Hematopoietic multipotent progenitor cell treated with erythropoietin and hydrocortisone succinate and interleukin-3 and kit ligand, for 17 days (in vitro differentiated cells): ENCODE measurements around the gene DSCAML1.

Source experiments
- DNase-seq: peaks from one replicate; pipeline ENCODE4 v3.0.0-alpha.2; 2015; ENCODE audit warnings: low spot score

Gene DSCAML1

DNA sequence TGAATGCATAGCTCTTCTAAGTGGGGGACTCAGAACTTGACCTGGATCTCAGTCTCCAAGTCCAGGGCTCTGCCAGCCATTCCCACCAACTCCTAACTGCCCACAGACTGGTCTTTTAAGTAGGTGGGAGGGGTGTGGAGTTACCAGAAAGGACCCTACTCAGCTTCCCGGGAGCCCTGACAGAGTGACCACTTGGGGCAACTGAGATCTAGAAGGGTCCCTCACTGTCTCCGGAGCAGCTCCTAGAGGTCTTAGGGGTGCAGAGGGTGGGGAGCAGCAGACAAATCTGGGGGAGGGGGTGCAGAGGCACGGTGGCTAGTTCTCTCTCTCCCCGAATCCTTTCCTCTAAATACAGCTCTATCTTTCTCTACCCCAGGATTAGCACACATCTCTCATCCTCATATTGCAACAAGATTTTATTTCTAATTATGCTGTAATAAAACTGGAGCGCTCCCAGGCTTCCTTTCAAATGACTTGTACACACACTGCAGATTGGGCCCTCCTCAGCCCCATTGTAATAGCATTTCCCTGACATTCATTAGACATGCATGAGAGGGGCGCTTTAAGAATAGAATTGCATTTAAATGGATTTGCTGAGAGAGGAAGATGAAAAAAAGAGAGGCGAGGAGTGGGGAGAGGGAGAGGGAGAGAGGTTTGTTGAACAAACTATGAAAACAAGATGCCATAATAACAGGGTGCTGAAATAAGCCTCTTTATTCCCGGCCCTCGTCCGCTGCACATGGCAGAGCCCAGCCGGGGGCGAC is 250.4 kb downstream of the DSCAML1 start:
- no peak for DNase-seq

DNA sequence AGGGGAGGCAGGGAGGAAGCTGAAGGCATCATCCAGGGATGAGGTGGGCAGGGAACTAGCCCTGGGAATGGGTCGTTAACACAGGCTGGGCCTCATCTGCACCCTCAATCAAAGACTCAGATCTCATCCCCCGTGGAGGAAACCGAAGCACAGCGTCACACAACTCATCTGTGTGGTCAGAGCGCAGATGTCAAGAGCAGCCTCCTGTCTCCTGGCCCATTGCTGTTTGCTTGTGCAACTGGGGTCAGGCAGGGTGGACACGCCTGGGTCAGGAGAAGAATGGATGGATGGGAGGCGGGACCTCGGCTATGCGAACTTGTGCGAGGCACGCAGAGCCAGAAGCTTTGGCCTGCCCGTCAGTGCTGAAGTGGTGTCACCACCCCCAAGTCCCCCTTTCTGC is 251.3 kb downstream of the DSCAML1 start:
- no peak for DNase-seq

DNA sequence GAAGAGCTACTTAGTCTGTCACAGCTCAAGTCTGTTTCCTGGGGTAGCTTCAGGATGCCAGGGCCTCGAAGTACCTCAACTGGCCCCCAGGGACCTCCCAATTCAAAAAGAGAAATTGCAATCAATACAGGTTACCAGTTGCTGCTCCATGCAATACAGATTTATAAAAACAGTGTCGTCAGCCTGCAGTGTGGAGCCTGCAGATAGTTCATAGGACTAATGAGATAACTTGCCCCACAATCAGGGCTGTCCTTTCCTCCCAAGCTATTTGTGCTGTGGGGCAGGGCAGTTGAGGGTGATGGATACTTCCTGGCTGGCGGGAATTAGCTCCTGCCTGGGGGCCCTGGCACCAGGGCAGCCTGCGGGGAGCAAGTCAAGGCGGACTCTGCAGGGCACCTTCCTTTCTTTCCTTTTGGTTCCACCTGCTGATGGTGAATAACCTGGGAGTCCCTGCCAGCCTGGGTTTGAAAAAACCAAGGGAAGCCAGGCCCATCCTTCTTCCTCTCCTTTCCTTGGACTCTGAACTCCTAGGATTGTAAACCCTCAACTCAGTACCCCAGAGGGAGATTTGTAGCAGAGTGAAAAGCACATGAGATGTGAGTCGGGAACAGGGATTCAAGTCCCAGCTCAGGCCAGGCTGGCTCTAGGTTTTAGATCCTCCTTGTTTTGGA is 252.8 kb downstream of the DSCAML1 start:
- no peak for DNase-seq

DNA sequence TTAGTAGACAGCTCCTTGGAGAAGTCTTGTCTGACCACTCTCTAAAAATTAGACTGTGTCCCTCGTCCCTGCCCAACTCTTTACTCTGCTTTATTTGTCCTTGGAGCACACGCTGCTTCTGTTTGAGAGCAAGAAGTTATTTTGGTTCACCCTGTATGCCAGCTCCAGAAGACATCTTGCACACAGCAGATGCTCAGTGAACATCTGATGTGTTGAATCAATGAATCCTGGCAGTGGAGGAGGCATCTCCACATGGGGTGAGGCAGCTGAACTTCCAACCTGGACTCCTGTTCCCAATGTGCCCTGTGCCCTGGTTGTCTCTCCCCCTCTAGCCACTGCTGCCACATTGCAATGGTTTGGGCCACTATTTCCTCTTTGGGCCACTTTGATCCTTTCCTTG is 255.8 kb downstream of the DSCAML1 start:
- DNase-seq, result no peak

DNA sequence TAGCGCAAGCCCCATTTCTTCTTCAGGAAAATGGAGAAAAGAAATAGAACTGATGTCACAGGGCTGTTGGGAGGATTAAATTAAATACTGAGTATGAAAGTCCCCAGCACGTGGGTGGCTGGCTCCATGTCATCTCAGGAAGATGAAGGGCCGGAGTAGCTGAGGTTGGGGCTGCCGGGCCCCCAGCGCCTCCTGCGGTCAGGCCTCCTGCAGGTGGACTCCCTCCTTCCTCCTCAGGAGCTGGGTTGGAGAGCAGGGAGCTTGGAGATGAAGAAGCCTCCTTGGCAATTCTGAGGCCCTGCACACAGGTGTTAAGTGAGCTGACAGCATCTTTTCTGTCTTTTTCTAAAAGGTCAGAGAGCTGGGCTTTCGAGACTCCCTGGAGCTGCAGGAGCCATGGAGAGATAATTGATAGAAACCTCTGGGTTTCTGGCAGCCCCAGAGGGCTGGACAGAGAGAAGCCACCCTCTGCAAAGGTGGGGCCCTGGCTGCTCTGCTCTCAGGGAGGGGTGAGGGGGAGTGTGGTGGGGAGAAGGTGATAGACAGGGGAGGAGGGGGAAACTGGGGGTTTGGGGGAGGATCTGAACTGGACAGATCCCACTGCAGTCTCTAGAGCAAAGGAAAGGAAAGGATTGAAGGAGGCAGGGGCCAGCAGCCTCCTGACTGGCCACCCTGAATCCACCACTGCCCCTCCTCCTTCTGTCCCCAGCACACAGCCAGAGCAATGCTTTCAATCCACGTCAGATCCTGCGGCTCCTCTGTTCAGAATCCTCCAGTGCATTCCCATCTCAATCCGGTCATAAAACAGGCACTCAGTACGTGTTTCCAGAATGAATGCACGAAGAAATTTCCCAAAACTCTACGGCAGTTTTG is 258.5 kb downstream of the DSCAML1 start:
- no peak for DNase-seq

DNA sequence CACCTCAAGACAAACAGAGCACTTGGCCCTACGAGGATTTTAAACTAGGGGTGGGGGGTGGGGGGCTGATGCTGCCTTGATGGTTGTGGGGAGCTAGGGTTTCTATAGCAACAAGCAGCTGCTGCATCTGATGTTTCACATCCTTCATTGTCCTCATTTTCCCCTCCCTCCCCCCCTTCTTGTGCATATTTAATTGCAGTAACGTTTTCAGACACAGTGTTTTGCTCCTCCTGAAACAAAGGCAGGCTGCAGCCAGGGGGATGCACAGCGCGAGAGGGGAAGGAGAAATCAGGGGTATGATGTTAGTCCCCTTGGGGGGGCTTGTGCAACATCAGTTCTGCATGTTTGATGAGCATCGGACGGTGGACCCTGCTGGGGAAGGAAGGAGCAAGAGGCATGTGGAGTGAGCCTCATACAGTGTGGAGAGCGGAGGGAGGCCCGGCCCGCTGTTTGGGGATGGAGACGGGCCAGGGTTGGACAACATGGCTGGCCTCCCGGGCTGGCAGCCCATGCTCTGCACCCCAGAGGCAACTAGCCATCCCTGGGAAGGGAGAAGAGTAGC is 261.1 kb downstream of the DSCAML1 start:
- DNase-seq, result no peak

DNA sequence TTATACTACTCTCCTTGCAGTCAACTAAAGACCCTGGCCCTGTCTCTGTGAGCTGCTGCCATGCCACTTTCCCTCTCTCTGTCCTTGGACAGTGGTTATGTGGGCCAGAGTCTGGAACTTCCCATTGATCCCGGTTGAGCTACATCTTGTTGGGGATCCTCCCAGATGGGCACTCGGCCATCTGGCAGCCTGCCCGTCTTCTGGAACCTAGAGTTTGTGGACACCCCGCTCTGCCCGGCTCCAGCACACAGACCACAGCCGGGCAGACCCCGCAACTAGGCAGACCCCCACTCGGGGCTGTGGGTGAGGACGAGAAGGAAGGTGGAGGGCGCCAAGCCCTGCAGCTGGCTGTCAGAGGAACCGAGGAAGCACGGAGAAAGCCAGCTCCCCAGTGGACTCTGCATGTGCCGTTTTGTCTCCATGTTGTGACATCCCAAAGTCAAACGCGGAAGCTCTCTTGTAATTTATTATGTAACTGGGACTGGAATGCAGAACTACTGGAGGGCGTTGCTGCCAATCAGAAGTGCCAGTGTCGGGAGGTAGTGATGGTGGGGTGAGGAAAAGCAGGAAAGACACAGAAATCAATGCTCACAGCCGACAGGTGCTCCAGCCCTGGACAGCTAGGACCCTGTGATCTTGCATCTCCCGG is 261.7 kb downstream of the DSCAML1 start:
- DNase-seq, result no peak

DNA sequence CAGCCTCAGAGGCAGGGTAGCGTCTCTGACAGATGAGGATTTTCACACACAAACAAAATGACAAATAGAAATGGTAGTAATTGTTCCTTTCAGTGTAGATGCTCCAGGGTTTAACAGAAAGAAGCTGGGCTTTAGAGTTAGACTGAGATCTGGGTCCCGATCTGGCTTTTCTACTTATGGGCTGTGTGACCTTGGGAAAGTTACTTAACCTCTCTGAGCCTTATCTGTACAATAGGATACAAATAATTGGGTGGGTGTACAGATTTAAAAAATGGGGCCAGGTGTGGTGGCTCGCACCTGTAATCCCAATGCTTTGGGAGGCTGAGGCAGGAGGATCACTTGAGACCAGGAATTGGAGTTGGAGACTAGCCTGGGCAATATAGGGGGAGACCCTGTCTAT is 264.4 kb downstream of the DSCAML1 start:
- no peak for DNase-seq

DNA sequence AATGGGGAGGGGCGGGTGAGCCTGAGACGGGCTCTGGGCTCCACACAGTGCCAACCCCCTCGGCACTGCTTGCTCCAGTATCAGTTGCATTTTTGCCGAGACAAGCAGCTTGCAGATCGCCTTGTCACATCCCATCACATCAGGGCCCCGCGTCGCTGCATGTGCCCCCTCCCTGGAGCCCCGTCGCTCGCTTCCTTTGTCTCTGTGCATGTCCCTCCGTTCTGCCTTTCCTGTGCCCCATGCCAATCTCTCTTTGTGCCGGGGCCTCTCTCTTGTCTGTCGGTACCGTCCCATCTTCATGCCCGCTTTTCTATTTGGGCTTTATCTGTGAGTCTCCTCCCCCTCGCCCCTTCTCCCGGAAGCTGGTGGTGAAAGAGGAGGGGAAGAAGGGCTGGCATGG is 267.2 kb downstream of the DSCAML1 start:
- DNase-seq, result no peak

DNA sequence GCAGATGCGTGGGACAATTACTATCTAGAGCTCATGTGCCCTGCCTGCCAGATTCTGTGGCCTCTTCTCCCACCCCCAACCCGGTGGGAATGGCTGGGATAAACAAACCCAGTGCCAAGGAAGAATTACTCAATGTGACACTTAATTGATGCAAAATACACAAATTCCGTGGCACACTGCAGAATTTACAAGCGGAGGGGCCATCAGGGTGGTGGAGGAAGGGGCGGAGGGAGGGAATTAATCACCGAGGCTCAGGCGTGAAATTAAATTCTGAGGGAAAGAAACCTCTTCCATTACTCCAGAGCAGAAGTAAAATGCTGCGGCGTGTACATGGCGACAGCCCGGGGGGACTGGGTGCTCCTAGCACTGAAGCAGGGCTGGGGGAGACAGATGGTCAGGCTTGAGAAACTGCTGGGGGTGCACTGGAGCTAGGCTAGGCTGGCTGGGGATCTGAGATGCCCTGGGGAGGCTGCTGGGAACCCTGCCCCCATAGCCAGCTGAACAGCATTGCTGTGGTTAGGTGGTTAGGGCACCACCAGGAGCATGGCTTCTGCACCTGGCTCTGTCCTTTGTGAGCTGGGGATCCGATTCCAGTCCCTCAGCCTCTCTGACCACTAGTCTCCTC is 268.8 kb downstream of the DSCAML1 start:
- DNase-seq, result no peak

DNA sequence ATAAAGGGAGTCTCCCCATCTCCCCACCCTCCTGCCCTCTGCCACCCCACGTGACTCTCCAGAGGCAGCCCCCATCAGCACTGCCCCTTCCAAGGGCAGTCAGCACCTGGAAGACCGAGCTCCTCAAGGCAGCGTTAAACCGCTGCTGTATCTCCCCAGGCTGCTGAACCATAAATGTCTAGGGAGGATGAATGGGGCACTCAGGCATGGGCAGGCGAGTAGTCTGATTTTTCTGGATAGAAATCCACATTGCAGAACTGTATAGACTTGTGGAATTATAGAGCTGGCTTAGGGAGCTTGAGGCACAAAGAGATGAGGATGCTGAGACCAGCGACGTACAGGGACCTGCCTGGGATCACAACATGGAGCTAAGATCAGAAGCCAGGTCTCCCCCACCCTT is 269.7 kb downstream of the DSCAML1 start:
- no peak for DNase-seq

DNA sequence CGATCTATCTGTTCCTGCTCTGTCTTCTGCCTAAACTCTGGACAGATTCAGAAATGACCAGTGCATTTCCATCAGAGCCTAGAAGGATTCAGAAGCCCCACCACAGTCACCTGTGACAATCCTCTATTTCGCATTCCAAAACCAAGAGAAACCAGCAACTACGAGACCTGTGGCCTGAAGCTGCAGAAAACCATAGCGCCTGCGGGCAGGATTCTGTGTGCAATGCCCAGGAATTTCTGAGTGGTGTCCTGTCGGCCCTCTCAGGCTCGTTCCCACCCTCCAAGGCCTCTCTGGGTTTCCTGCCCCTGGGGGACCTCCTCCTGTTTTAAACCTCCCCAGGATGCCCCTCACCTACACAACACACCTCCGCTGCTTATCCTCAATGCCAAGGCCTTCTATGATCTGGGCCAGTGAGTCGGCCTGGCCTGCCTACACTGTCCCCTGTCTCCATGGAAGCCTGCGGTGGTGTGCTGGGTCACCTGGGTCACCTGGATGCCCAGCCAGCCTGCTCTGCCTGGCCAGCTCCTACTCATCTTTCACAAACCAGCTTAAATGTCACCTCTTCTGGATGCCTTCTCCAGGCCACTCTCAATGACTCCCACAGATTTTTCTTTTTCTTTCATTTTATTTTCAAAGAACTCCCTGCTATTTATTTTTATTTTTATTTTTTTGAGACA is 271.0 kb downstream of the DSCAML1 start:
- DNase-seq, result no peak

DNA sequence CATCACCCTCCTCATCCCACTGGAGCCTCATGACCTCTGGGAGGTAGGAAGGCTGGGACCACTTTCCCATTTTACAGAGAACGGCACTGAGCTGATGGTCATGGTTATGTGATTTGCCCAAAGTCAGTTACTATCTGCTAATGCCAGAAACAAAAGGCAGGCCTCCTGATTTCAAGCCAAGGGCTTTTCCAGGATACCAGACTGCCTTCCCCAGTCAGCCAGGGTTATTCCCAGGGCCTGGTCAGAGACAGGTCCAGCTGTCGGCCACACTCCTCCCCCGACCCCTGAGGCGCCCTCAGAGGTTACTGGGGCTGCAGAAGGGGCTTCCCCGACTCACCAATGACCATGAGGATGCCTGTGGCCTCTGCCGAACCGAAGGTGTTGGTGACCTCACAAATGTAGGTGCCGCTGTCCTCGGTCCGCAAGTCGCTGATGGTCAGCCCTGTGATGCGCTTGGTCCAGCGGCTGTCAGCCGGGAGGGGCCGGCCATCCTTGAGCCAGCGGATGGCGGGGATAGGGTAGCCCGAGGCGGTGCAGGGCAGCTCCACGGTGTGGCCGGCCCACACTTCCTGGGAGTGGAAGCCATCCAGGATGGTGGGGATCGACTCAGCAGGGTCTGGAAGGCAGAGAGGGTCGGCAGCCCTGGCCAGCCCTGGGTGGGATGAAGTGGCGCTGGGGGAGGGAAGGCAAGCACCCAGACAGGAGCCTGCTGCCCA is 272.4 kb downstream of the DSCAML1 start:
- DNase-seq, result no peak

DNA sequence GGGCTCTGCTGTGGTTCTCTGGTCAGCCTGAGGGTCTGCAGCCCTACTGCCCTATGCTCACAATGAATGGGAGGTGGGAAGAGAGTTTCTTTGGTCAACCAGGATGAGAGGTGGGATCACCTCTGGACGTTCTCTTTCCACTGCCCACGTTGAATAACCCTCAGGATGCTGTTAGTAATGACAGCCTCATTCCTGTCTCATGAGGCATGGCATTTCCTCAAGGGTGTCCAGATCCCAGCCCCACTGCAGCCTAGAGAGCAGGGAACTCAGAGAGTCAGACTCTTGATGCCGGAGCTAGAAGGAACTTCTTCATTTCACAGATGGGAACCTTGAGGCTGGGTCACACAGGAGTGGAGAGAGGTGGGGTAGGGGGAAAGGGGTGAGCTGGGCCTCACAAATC is 273.3 kb downstream of the DSCAML1 start:
- DNase-seq, result no peak

DNA sequence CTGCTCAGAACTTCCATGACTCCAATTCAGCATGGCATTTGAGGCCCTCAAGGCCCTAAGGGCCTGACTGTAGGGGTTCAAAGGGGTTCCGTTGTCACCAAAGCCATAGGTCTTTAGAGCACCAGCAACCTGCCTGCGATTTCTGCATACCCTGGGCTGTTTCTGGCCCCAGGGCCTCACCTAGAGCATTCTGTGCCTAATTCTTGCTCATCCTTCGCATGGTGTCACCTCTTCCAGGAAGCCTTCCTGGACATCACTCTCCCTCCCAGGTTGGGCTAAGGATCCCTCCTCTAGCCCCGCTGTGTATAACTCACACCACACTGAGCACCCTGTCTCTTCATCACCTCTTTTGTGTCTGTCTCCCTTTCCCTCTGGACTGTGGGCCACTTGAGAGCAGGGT is 275.0 kb downstream of the DSCAML1 start:
- no peak for DNase-seq

DNA sequence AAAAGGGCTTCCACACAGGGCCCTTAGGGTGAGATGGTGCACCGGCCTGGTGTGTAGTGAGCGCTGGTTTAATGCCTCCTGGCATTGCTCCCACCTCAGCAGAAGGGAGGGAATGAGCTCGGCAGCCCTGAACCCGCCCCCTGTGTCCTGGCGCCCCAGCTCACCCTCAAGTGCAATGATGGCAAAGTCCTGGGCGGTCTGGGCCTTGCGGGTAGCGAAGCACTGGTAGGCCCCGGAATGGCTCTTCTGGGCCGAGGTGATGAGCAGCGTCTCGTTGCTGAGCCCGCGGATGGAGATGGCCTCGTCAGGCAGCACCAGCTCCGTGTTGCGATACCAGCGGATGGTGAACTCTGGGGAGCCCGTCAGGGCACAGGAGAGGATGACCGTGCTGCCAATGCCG is 276.1 kb downstream of the DSCAML1 start:
- no peak for DNase-seq

DNA sequence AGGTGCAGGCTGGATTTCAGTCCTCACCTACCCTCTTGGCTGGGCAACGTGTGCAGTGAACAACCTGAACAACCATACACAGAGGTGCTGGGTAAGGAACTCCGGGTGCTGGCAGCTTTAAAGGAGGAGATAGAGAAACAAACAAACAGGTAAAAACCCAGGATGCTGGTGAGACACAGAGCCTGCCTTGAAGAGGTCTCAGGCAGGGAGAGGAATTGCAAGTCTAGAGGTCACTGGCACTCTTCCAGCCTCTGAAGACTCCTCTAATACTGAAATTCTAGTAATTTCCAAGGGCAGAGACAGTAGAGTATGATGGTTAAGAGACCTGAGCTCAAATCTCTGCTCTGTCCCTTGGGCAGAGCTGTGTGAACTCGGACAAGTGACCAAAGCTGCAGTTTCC is 276.8 kb downstream of the DSCAML1 start:
- no peak for DNase-seq

DNA sequence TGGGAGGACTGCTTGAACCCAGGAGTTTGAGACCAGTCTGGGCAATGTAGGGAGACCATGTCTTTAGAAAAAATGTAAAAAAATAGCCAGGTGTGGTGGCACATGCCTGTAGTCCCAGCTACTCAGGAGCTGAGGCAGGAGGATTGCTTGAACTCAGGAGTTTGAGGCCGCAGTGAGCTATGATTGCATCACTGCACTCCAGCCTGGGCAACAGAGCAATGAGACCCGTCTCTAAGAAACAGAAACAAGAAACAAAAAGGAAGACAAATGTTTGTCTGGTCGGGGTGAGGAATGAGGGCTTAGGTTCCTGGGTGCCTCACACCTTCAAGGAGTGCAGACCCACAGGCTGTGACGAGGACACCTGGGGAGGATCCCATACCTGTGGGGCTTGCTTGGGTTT is 277.4 kb downstream of the DSCAML1 start:
- no peak for DNase-seq

DNA sequence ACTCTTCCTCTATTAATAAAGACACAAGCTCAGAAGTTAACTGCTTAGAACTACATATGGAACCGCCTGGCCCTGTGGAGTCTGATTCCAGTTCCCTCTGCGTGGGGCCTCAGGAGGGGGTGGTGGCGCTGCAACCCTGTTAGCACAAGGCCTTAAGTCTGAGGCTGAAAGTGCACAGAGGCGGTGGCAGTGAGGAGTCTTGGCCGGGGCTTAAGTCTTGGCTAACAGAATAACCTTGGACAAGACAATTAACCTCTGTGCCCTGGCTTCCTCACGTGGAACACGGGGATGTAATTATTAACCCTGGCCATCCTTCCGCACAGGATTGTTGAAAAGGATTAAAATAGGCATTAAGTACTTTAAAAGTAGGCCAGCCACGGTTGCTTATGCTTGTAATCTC is 277.8 kb downstream of the DSCAML1 start:
- DNase-seq, result no peak

DNA sequence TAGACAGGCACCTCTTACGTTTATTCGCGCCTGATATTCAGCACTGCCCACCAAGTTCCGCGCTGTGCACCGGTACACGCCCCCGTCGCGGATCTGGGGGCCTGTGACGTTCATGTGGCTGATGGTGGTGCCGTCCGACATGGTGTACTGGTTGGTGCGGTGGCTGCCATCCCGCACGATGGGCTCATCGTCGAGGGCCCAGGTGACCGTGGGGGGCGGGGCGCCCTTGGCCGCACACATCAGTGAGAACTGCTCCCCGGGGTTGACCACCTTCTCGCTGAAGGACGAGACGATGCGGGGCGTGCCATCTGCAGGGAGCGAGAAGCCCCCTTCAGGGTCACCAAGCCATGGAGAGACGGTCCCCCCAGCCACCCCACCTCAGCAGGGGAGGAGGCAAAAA is 278.6 kb downstream of the DSCAML1 start:
- DNase-seq, result no peak
